ENCODE measurements around the gene CACUL1. TPM values are rescaled to one million over a fixed set of nuclear protein-coding genes. Genes with fewer than 3 reads are reported as not detected.

Gene CACUL1
- total RNA-seq, 1 donor from 2014 or later = 32.8 TPM

DNA sequence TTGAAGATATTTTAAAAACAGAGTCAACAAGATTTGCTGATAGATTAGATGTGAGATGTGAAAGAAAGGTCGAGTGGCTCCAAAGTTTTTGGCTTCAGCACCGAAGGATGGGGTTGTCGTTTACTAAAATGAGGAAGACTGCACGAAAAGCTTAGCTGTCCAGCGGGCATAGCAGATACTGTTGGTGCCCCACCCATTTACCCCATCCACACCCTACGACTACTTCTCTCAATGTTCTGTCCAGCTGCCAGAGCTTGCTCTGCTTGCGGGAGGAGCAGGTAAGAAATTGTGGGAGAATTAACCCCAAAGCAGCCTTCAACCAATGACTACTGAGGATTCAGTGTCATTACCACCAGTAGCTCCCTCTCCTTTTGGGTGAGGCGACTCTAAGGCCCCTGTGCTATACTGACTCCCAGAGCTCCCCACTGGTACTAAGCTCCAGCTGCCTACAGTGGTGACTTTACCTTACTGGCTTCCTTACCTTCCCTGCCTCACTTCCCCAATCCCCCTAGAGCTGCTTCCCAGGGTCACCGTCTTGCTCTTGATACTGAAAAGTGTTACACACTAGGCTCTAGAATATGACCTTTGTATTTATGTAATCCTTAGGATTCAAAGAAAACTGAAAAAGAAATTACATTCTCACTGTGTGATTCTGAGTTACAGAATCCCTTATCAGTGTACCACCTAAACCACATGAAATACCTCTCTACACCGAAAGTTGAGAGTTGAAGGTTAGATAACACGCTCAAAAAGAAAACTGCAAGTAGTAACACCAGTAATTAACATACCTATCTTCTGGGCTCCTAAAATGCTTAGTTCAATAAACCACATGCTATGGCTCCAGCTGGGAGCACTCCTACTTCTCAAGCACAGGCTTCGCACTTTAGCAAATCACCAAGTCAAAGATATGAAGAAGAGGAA lies 22.3 kb downstream of the CACUL1 start:
- no peak for DNase-seq (ENCODE audit: low read depth)

DNA sequence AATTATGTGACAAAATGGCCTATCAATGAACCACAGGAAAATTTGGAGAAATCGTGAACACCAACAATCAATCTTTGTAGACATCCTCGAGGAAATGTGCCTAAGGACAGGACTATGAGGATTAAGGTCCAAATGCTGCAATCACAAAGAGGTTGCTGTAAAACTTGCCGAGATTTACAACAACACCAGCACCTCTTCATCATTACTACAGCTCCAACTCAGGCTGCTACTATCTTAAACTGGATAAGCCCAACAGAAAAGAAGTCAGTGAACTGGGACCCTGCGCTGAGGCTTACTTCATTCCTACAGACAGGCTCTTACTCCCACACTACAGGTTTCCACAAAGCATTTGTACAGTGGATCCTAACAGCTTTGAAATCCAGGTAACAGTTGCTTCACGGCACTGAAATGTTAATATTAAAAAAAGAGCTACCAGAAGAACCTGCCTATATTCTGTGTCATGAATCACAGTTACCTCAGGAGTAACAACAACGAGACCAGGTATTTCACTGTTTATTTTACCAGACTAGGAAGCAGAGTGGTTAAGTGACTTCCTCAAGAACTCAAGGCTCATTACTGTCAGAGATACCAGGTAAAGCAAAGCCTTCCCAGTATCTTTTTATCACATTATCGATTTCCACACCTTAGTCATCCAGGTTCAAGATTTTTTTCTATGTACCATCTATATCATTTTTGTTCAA lies 23.9 kb downstream of the CACUL1 start:
- peak; percentile 60 for DNase-seq (ENCODE audit: low read depth)

GRCh38 chr10:118729641-118730258 lies 25.0 kb downstream of the CACUL1 start:
- no peak for DNase-seq (ENCODE audit: low read depth)

DNA sequence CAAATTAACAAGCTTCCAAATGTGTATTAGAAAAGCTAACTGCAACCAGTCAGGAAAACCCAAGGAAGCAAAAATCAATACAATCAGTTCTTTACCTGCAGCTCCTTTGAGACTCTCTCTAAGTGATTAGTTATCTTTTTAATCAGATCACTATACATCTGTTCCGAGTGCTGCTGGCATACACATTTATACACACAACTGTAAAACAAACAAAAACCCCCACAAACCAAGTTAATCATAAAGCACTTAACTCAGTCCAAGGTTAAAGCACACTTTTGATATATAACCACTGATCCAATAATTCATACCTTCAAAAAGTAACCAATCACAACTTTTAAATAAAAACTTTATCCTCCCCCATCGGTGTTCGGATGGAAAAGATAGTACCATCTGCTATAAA lies 25.6 kb downstream of the CACUL1 start:
- DNase-seq (ENCODE audit: low read depth) = no peak

- DNase-seq (ENCODE audit: low read depth) = peak; percentile 23
Measured at GRCh38 chr10:118725886-118726500, 28.8 kb downstream of the CACUL1 start.

DNA sequence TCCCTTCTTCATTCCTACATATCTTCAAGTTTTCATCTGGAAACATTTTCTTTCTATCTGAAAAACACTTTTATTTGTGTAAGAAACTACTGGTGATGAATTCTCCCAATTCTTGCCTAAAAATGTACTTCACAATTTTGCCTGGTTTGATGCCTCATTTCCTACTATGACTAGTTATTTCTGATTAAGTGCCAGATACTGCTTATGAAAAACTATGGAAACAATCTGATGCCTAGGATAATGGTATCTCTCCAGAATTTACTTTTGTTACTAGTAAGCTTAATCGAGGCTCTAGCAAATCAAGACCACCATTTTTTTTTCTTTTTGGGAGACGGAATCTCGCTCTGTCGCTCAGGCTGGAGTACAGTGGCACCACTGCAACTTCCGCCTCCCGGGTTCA lies 31.3 kb downstream of the CACUL1 start:
- no peak for DNase-seq (ENCODE audit: low read depth)

DNA sequence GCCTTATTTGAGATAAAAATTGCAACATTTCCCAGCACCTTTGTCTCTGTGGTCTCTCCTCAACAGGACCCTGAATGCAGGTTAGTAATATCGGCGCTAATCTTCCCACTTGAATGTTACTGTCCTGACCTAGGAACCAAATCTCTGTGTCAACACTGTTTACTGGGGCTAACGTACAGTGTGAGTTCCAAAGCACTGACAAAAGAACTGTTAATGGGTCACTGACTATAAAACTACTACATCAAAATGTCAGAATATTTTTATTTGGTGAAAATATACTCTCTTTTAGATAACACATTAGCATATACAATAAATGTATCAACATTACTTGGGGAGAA lies 33.3 kb downstream of the CACUL1 start:
- no peak for DNase-seq (ENCODE audit: low read depth)

- peak; percentile 61 for DNase-seq (ENCODE audit: low read depth)
Measured at GRCh38 chr10:118720685-118721538, 33.9 kb downstream of the CACUL1 start.

DNA sequence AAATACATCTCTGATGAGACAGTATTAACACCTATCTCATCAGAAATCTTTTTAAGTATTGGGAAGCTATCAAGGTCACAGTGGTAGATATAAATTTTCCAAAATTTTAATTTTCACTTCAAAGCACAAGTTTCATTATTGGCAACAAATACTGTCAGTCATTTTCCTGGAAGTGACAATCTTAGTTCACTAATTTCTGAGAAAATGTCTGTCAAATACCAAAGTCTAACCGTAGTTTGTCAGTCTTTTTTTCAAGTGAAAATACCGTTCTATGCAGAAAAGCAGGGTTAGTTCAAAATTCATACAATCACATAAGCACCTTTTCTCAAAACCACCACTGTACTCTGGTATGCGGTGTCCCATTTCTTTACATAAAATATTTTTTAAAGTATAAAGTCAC lies 40.4 kb downstream of the CACUL1 start:
- DNase-seq (ENCODE audit: low read depth) = no peak

DNA sequence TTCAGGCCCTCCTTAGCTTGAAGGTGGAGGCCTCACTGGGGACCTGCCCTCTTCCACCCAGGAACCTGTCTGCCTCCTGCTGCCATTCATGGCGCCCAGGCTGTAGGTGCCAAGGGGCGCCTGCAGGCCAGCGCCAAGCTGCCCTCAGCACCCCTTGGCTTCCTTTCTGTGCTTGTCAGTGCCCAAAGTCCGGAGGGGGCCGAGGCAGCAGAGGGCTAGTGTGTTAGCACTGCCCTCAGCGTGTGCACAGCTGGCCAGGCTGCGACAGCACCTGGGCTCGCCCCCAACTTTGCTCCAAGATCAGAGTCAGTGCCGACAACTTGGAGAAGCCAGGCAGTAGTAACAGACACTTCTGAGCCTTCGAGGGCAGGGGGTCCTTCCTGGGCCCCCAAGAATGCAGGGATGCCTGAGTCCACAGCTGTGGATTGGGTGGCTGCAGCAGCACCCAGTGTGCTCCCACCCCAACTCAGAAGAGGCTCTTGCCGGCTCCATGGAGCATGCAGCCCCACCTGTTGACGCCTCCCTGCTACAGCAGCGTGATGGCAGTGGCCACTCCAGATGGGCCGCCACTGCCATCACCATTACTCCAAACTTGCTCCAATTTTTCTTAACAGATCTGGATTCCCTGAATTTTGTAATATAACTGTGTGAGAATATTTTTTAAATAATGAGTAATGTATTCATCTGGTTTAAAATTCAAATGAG lies 41.7 kb downstream of the CACUL1 start:
- no peak for DNase-seq (ENCODE audit: low read depth)

GRCh38 chr10:118712080-118712479 lies 42.7 kb downstream of the CACUL1 start:
- no peak for DNase-seq (ENCODE audit: low read depth)

DNA sequence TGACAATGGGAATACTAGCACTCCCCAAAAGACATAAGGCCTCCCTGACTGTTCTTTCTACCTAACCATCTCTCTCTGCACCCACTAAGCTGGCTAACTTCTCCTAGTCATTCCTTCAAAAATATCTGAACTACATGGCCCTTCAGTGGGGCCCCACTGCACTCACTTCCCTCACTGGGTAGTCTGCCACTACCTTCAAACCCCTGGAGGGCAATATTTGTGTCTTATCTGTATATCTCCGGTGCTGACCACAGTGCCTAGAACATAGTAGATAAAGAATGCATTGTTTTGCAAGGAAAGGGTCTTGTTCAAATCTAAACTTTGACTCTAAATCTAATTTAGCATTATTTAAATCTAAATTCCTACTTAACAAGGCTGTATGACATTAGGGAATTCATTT lies 44.3 kb downstream of the CACUL1 start:
- DNase-seq (ENCODE audit: low read depth) = no peak

- no peak for DNase-seq (ENCODE audit: low read depth)
Measured at GRCh38 chr10:118708571-118708970, 46.2 kb downstream of the CACUL1 start.

GRCh38 chr10:118704711-118705110 lies 50.1 kb downstream of the CACUL1 start:
- no peak for DNase-seq (ENCODE audit: low read depth)

GRCh38 chr10:118701529-118702323 lies 53.0 kb downstream of the CACUL1 start:
- no peak for DNase-seq (ENCODE audit: low read depth)

DNA sequence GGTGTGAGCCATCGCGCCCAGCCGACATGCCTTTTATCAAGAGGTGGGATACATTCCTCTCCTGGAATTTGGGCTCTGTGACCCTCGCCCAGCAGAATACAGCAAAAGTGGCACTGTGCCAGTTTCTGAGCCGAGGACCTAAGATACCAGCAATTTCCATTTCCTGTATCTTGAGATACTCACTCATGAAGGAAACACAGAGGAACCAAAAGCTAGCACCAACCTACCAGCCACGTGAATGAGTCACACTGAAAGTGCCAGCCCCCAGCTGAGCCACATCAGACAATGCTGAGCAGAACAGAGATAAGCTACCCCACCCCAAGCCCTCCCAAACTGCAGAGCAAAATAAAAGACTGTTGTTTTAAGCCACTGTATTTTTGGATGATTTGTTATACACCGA lies 56.3 kb downstream of the CACUL1 start:
- peak; percentile 56 for DNase-seq (ENCODE audit: low read depth)

DNA sequence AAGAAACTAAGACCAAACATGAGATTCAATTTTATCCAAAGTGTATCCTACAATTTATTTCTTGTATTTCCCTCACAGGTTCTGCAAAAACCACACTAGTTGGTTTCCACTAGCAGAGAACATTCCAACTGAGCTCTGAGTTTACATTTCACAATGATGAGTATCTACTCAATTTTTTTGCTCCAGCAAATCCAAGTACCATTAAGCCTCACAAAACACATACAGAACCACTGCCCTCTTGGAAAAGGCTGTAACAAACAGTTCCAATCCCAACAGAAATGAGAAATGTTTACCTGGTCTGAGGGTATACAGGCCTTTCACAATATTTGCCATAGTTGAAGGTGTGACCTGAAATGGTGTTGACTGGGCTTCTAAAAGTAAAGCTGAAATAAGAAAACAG lies 59.9 kb downstream of the CACUL1 start:
- DNase-seq (ENCODE audit: low read depth) = no peak

DNA sequence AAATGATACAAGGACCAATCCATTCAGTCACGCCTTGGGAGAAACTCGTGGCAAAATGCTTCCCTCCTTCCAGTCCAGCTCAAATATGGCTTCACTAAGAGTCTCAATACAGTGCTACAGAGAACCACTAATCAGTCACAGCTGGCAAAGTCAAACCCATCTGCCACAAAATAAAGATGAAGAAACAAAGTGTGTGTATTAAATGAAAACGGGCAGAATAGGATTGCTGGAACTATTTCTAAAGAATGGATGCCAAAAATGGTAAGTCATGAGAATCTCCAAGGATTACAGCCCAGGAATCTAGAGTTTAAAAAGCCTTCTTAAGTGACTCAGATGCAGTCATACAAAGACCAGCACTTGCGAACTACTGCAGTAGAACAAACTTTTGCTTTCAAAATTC lies 61.9 kb downstream of the CACUL1 start:
- peak; percentile 9 for DNase-seq (ENCODE audit: low read depth)

- DNase-seq (ENCODE audit: low read depth) = no peak
Measured at GRCh38 chr10:118689070-118689858, 65.5 kb downstream of the CACUL1 start.

Data from renal cortical epithelial cell (primary cell).